HL-60/S4 treated with retinoic acid at 250 ng/mL for 4 days and 3 days (cell line): Measurements from ENCODE around the gene LTBP1.
"Not testable (repeated sequence)": the region's sequence is repeated elsewhere in the genome, so short reads cannot be mapped to it uniquely, and the experiment has no call there.

Source experiments
- in situ Hi-C: fragments of 300-500 bp; cut with MboI; formaldehyde crosslinking; loops from 2 replicates; pipeline ENCODE4 v1.7.0; 2022; ENCODE audit warnings: low sequenced_read_pairs

Gene LTBP1, protein sequence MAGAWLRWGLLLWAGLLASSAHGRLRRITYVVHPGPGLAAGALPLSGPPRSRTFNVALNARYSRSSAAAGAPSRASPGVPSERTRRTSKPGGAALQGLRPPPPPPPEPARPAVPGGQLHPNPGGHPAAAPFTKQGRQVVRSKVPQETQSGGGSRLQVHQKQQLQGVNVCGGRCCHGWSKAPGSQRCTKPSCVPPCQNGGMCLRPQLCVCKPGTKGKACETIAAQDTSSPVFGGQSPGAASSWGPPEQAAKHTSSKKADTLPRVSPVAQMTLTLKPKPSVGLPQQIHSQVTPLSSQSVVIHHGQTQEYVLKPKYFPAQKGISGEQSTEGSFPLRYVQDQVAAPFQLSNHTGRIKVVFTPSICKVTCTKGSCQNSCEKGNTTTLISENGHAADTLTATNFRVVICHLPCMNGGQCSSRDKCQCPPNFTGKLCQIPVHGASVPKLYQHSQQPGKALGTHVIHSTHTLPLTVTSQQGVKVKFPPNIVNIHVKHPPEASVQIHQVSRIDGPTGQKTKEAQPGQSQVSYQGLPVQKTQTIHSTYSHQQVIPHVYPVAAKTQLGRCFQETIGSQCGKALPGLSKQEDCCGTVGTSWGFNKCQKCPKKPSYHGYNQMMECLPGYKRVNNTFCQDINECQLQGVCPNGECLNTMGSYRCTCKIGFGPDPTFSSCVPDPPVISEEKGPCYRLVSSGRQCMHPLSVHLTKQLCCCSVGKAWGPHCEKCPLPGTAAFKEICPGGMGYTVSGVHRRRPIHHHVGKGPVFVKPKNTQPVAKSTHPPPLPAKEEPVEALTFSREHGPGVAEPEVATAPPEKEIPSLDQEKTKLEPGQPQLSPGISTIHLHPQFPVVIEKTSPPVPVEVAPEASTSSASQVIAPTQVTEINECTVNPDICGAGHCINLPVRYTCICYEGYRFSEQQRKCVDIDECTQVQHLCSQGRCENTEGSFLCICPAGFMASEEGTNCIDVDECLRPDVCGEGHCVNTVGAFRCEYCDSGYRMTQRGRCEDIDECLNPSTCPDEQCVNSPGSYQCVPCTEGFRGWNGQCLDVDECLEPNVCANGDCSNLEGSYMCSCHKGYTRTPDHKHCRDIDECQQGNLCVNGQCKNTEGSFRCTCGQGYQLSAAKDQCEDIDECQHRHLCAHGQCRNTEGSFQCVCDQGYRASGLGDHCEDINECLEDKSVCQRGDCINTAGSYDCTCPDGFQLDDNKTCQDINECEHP (N-terminal part only)

DNA sequence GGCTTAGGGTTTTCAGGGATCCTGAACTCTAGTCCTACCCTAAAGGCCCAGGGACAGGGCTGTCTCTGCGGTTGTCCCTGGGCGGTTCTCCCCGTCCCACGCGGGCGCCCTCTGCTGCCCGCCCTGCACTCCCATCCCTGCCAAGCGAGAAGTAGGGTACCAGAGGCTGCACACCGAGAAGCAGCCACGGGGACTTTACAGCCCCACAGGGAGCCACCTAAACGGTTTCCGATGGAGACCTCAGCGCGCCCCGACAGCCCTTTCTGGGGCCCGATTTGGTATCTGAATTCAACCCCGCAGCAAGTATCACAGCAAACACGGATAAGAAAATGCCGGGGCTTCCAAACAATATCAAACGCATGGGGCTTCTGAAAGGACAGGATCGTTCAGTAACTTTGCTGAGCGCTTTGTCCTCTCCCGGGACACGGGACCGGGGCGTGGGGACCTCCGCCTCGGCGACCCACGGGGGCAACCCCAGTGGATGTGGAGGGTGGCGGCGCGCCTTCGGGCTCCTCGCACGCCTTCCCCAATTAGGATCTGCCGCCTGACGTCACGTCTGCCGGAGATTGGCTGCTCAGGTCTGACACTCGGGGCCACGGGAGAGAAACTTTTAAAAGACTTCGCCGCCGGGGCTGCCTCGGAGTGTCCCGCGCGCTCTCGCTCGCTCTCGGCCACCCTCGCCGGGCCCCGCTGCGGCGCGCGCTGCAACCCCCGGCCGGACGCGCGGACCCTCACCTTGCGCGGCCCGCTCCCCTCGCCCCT, at the start of gene LTBP1:
Gene LTBP1 (plus strand): TSS at position 640 of the 762 bp plus-strand sequence. CDS start 372 bp downstream, outside the sequence.
- in situ Hi-C loops: no loop called here

- in situ Hi-C loops: no loop called here
Measured at GRCh38 chr2:32900246-32900973, 46.3 kb upstream of the LTBP1 start.

DNA sequence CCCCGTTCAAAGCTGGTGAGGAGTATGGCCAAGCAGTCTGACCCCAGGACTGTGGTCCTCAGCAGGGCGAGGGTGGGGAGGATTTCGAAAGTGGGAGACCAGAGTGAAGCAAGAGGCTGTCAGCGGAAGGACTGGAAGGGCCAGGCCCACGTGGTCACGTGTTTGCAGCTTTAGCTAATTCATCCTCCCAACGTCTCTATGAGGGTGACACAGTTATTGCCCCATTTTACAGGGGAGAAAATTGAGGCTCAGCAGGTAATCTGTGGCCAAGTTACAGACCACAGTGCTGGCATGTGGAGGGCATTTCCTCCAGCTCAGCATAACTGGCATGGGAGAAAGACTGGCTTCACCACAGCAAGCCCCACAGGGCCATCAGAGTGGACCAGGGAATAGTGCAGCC, 45.4 kb upstream of the LTBP1 start:
- in situ Hi-C loops: no loop called here

DNA sequence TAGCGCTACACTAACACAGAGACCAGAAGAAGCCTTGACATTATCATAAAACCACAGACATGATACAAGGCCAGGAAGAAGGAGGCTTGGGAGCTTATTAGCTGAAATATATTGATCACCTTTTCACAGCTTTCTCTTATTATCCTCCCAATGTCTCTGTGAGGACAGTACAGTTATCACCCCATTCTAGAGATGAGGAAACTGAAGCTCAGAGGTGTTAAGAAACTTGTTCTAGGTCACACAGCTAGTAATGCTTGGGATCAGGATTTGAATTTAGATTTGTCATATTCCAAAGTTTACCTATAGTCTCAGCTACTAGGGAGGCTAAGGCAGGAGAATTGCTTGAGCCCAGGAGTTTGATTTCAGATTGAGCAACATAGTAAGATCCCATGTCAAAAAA, 44.6 kb upstream of the LTBP1 start:
- in situ Hi-C loops: no loop called here

GRCh38 chr2:32902986-32903385, 43.8 kb upstream of the LTBP1 start:
- in situ Hi-C loops: no loop called here

- in situ Hi-C loops: no loop called here
Measured at GRCh38 chr2:32904074-32904473, 42.7 kb upstream of the LTBP1 start.

DNA sequence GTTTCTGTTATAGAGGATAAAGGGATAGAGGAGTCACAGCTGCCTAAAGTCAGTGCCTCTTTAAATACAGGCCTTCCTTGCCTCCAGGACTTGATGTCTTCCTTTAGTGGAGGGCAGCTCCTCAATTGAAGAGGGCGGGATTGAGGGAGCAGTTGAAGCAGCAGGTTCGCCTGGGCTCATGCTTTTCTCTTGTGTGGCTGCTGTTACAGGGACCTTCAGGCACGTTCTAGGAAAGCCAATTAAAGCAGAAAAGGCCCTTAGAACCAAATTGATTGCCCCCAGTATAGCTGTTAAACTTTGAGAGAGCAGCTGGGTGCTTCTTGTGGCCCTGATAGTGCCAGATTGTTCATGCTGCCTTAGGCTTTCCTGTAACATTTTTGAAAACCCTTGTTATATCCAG, 42.0 kb upstream of the LTBP1 start:
- in situ Hi-C loops: no loop called here

- in situ Hi-C loops: no loop called here
Measured at GRCh38 chr2:32905270-32905669, 41.5 kb upstream of the LTBP1 start.

DNA sequence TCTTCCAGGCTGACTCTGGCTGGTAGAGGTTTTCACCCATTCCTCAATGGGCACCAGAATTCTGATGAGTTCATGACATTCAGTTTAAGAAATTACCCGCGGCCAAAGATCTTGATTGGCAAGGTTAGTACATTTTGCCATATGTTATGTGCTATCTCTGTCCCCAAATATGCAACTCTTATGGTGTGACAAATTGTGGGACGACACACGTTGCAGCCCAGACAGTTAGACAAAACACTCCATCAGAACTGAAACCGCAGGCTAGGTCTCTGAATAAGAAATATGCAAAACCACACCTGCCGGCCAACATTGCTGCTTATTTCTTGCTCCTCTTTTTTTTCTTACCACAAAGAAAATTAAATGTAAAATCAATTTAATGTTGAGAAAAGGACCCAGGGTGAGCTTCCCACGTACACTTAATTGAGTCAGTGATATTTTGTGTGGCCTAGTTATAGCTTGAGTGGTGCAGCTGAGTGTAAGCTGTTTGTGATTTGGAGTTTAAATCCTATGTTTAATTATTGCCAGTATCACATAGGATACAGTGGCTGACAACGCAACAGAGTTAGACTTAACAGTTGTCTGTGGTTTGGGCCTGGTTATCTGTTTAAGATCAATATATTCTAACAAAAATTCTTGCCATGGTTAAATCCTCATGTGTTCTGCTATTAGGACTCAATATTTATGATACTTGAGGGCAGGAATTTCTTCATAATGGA, 35.7 kb upstream of the LTBP1 start:
- in situ Hi-C loops: no loop called here

- in situ Hi-C loops: no loop called here
Measured at GRCh38 chr2:32915694-32916093, 31.1 kb upstream of the LTBP1 start.

DNA sequence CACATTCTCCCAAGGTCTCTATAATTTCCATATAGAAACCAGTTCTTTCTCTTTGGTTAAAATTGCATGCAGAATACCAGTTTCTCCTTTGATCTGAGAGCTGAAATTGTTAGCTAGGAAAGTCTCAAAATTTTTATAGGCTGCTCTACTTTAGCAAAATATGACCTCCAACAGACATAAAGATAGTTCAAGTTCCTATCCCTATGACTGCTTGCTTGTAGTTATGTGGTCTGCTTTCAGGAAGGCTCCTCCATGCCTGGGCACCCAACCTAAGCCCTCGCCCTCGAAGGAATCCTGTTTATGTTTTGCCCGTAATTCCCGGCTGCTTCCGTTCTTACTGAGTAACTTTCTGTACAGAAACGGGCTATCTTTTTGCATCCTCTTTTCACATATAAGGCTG, 28.0 kb upstream of the LTBP1 start:
- in situ Hi-C loops: no loop called here

GRCh38 chr2:32919901-32920300, 26.9 kb upstream of the LTBP1 start:
- in situ Hi-C loops: not testable (repeated sequence)

- in situ Hi-C loops: not testable (repeated sequence)
Measured at GRCh38 chr2:32921486-32921885, 25.3 kb upstream of the LTBP1 start.

GRCh38 chr2:32922501-32922900, 24.3 kb upstream of the LTBP1 start:
- in situ Hi-C loops: no loop called here

DNA sequence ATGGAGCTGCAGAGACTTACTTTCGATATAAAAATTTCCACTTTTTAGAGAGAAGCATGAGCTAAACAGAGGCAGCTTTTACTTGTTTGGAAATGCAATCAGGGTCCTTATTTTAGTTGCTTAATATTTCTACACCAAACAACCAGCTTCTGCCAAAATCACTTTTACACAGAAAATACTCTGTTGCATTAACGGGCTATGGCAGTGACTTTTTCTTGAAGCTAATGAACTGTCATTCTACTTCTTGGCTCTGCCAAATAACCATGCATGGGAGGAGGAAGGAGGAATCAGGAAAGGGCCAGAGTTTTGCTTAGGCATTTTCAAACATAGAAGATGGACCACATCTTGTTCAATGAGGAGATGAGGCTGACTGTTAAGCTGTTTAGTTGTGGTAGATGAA, 23.6 kb upstream of the LTBP1 start:
- in situ Hi-C loops: no loop called here

DNA sequence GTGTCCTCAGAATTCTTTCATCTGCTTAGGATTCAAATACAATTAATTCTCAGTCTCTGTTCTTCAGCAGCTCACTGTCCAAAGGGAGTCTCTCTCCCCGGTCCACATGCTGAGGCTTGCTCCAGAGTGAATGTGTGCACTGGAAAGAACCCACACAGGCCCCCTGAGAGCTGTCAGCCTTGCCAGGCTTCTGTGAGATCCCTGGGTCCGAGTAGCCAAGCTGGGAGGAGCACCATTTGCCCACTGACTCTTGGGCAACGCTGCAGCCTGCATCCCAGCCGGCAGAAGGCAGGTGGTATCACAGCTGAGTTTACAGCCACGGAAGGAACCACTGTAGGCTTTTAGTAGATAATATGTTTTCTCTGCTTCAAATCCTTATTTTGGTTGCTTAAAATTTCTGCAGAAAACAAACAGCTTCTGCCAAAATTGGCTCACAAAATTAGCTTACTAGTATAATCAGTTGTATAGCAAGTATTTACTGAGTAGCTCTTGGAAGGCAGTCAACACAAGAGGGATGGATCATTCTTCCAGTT, 21.4 kb upstream of the LTBP1 start:
- in situ Hi-C loops: no loop called here

- in situ Hi-C loops: no loop called here
Measured at GRCh38 chr2:32925976-32926707, 20.6 kb upstream of the LTBP1 start.

DNA sequence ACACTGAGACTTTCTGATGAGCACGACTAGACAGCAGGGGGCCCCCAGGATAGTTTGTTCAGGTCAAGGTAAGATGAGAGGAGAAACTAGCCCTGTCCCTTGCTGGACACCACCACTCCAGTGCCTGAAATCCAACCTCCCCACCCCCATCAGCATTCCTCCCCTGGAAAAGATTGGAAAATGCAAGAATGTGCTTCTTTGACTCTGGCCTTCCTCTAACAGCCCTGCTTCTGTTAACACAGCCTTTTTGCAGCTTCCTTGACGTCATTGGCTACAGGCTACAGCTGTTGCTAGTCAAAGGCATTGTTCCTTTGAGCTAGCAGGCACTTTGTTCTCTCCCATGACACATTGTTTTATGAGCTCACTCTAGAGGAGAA, 20.1 kb upstream of the LTBP1 start:
- in situ Hi-C loops: no loop called here
